ENCODE measurements around the gene ZNF670. TPM values are rescaled to one million over a fixed set of nuclear protein-coding genes. Genes with fewer than 3 reads are reported as not detected.

Gene ZNF670
- total RNA-seq, result 4.5 and 5.6 TPM in 2 replicates

DNA sequence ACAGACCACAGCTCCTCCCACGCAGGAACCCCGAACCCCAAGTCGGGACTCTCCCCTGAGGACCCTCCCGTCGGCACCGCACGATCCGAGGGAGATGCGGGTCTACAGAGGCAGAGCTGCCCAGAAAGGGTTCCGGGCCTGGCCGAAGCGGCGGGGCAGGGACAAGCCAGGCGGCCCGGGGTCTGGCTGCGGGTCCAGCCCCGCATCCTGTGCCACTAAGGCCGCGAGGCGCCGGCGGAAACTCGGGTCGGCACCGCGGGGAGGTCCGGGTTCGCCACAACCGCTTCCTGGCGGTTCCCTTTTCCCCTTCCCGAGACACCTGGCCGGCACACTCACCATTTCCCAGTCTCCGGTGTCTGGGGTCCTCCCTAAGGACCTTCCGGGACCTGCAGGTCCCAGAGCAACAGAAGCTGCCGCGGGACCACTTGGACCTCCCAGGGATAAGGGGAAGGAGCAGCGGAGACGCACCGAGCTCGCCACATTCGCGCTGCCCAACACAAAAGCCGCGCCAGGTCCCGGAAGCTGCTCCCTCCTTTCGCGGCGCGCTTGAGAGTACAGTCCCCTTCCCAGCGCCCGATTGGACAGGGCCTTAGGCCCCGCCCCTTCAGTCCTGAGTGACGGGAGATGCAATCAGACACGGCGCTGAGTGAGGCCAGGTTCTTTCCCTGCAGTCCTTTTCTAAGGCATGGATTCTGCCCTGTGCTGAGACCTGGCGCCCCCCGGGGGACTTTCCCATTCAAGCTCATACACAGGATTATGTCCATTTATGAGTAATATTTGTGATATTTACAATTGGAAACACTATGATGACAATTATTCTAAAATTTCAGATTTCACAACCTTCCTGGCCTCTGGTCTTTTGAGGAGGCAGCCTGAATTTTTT is at the start of gene ZNF670:
ZNF670 (minus strand) TSS at position 554 of the 883 bp plus-strand sequence; CDS start at position 339, 215 bp downstream.

DNA sequence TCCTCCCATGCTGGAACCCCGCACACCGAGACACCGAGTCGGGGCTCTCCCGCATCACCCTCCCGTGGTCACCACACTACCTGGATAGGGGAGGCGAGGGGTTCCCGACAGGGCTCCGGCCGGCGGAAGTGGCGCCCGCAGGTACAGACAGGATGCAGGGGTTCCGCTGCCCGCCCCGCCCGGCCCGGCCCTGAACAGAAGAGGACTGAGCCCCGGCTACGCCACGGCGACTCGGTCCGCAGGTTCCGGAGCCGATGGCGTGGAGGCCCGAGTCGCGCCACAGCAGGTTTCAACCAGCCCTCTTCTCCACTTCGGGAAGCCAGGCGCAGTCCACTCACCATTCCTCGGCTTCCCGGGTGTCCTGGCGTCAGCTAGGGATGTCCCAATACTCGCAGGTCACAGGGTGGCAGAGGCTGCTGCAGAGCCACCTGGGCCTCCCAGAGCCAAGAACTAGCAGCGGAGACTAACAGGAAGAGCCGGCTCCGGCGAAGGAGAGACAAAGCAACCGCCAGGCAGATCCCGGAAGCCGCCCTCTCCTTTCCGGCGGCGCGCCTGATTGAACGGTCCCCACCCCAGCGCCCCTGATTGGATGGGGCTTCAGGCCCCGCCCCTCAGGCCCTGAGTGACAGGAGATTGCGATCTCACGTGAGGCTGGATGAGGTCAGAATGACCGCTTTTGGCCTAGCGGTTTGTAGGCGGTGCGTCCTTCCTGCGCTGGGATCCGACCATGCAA is 25.4 kb upstream of the ZNF670 start, which contains the start of gene ZNF669:
ZNF669 (minus strand) TSS at position 498 of the 733 bp plus-strand sequence; CDS start at position 341, 157 bp downstream.

Other genes with a start within 250 kb of the ZNF670 start
- gene AHCTF1, start 146.9 kb downstream of the ZNF670 start, total RNA-seq, result 25.6 and 33.0 TPM in 2 replicates
- gene ZNF695, start 70.8 kb downstream of the ZNF670 start, total RNA-seq, result 1.3 and 2.0 TPM in 2 replicates
- 9.0 and 11.7 TPM in 2 replicates for gene ZNF669, start 25.5 kb upstream of the ZNF670 start, total RNA-seq
- gene ZNF124, start 93.2 kb upstream of the ZNF670 start, total RNA-seq, result 38.9 and 61.5 TPM in 2 replicates
- gene VN1R5, start 177.3 kb upstream of the ZNF670 start, total RNA-seq, result not detected in 2 replicates